MCF 10A (cell line): ENCODE measurements around the gene GRM2. TPM values are rescaled to one million over a fixed set of nuclear protein-coding genes. Genes with fewer than 3 reads are reported as not detected.

Experiments used
- BruUV-seq: library from RNA; stranded (reverse); fragments of 400-500 nt; replicated peaks from 2 replicates; lab custom pipeline; 2021; lab: Mats Ljungman, UMichigan
- CTCF ChIA-PET: fragments of 300-600 bp; sonication (Branson Sonifier 250); formaldehyde crosslinking; extraction: SDS; loops from one replicate; lab custom pipeline; 2021; ENCODE audit warnings: antibody characterized with exemption, inconsistent platforms; lab: Yijun Ruan, JAX
- POLR2A ChIA-PET: fragments of 300-600, 350-650 bp; sonication (Branson Sonifier 250); formaldehyde crosslinking; extraction: SDS; loops from one replicate; lab custom pipeline; 2020; ENCODE audit warnings: antibody characterized with exemption, inconsistent platforms; lab: Yijun Ruan, JAX
- DNase-seq: peaks from one replicate; pipeline ENCODE4 v3.0.0-alpha.2; 2018; ENCODE audit not compliant: unreplicated experiment
- H3K27ac Mint-ChIP-seq: one replicate; pipeline ENCODE4 v1.8.0; 2022; ENCODE audit warnings: mild to moderate bottlenecking, low read depth, mixed read lengths; ENCODE audit not compliant: unreplicated experiment
- H3K27me3 Mint-ChIP-seq: one replicate; pipeline ENCODE4 v1.8.0; 2022; ENCODE audit warnings: mixed read lengths; ENCODE audit not compliant: insufficient read depth, unreplicated experiment
- H3K36me3 Mint-ChIP-seq: one replicate; pipeline ENCODE4 v1.8.0; 2022; ENCODE audit warnings: mild to moderate bottlenecking, moderate library complexity, mixed read lengths; ENCODE audit not compliant: insufficient read depth, unreplicated experiment
- H3K4me1 Mint-ChIP-seq: one replicate; pipeline ENCODE4 v1.8.0; 2022; ENCODE audit warnings: mixed read lengths; ENCODE audit not compliant: insufficient read depth, unreplicated experiment
- H3K4me3 Mint-ChIP-seq: one replicate; pipeline ENCODE4 v1.8.0; 2022; ENCODE audit warnings: mild to moderate bottlenecking, moderate library complexity, mixed read lengths; ENCODE audit not compliant: unreplicated experiment
- H3K9me3 Mint-ChIP-seq: one replicate; pipeline ENCODE4 v1.8.0; 2022; ENCODE audit warnings: mixed read lengths; ENCODE audit not compliant: unreplicated experiment
- intact Hi-C: fragments of 100-400 bp; cut with micrococcal nuclease; formaldehyde crosslinking; loops from 2 replicates; pipeline ENCODE4 v1.14.1; 2022
- total RNA-seq: library from RNA; stranded (reverse); gene quantifications from 2 replicates; pipeline ENCODE4 v1.2.3, GENCODE V29; 2022
- TF ChIP-seq, protein P1 (sequence below): fragments of 200-600 bp; IDR thresholded peaks from one replicate; pipeline ENCODE4 v1.8.0; 2022; ENCODE audit warnings: antibody characterized with exemption, mild to moderate bottlenecking; ENCODE audit not compliant: unreplicated experiment

Gene GRM2
- total RNA-seq, 1 experiment from 2014 or later, result 0.23 TPM

GRCh38 chr3:51718547-51719409 lies 11.9 kb downstream of the GRM2 start:
- no peak overlapping the region for H3K4me3 Mint-ChIP-seq
- no peaks in the 10 kb centered on the region for H3K36me3 Mint-ChIP-seq
- TF ChIP-seq, protein P1, sequence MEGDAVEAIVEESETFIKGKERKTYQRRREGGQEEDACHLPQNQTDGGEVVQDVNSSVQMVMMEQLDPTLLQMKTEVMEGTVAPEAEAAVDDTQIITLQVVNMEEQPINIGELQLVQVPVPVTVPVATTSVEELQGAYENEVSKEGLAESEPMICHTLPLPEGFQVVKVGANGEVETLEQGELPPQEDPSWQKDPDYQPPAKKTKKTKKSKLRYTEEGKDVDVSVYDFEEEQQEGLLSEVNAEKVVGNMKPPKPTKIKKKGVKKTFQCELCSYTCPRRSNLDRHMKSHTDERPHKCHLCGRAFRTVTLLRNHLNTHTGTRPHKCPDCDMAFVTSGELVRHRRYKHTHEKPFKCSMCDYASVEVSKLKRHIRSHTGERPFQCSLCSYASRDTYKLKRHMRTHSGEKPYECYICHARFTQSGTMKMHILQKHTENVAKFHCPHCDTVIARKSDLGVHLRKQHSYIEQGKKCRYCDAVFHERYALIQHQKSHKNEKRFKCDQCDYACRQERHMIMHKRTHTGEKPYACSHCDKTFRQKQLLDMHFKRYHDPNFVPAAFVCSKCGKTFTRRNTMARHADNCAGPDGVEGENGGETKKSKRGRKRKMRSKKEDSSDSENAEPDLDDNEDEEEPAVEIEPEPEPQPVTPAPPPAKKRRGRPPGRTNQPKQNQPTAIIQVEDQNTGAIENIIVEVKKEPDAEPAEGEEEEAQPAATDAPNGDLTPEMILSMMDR, result peak; percentile 82
- POLR2A ChIA-PET, result interaction anchor here (1.0 kb wide), 1 partner anchor 219 kb away, joined by 3 read pairs; the partner anchor contains the start of gene DCAF1
- peak; percentile 72 for DNase-seq
- H3K27ac Mint-ChIP-seq, result no peak overlapping the region
- H3K9me3 Mint-ChIP-seq, result no peaks in the 10 kb centered on the region
- H3K4me1 Mint-ChIP-seq, result no peaks in the 10 kb centered on the region
- H3K27me3 Mint-ChIP-seq, result no peaks in the 10 kb centered on the region
- BruUV-seq, result no TSS peak
- CTCF ChIA-PET, result interaction anchor here (0.6 to 2.4 kb wide), 18 partner anchors 10 to 217 kb away, joined by 3 to 18 read pairs (median 4); partner anchors contain the start of gene GRM2
- intact Hi-C loops, result loop anchor here (1.0 kb wide), 1 partner anchor 82 kb away; no protein-coding TSS in a partner anchor

GRCh38 chr3:51719410-51720025 lies 12.7 kb downstream of the GRM2 start:
- POLR2A ChIA-PET, result interaction anchor here (0.6 to 1.0 kb wide), 3 partner anchors 10 to 220 kb away, joined by 3 to 4 read pairs (median 3); partner anchors contain the start of gene DCAF1
- no peak for DNase-seq
- H3K4me1 Mint-ChIP-seq, result no peaks in the 10 kb centered on the region
- H3K27me3 Mint-ChIP-seq, result no peaks in the 10 kb centered on the region
- H3K9me3 Mint-ChIP-seq, result no peaks in the 10 kb centered on the region
- intact Hi-C loops, result loop anchor here (1.0 kb wide), 1 partner anchor 81 kb away; no protein-coding TSS in a partner anchor
- H3K36me3 Mint-ChIP-seq, result no peaks in the 10 kb centered on the region
- BruUV-seq, result no TSS peak
- TF ChIP-seq, protein P1, result no peak
- CTCF ChIA-PET, result interaction anchor here (0.6 to 2.4 kb wide), 14 partner anchors 9 to 218 kb away, joined by 3 to 18 read pairs (median 4); partner anchors contain the start of gene GRM2
- H3K4me3 Mint-ChIP-seq, result no peak overlapping the region
- no peak overlapping the region for H3K27ac Mint-ChIP-seq

- no peaks in the 10 kb centered on the region for H3K4me1 Mint-ChIP-seq
- POLR2A ChIA-PET, result interaction anchor here (0.6 to 0.8 kb wide), 2 partner anchors 9 to 221 kb away, joined by 3 to 4 read pairs; no protein-coding TSS in a partner anchor
- no peak overlapping the region for H3K4me3 Mint-ChIP-seq
- no peaks in the 10 kb centered on the region for H3K27me3 Mint-ChIP-seq
- CTCF ChIA-PET, result interaction anchor here (0.9 to 2.0 kb wide), 2 partner anchors 51 to 219 kb away, joined by 4 to 13 read pairs; no protein-coding TSS in a partner anchor
- no peak overlapping the region for H3K27ac Mint-ChIP-seq
- intact Hi-C loops, result no loop called here
- DNase-seq, result no peak
- no peaks in the 10 kb centered on the region for H3K36me3 Mint-ChIP-seq
- no peaks in the 10 kb centered on the region for H3K9me3 Mint-ChIP-seq
- TF ChIP-seq, protein P1, result no peak
- BruUV-seq, result no TSS peak
Measured at GRCh38 chr3:51720292-51721061, 13.6 kb downstream of the GRM2 start.
